HG02870 (cell line): Measurements from ENCODE around the gene ADH5.
"Not testable (repeated sequence)": the region's sequence is repeated elsewhere in the genome, so short reads cannot be mapped to it uniquely, and the experiment has no call there.

Experiments used
- ATAC-seq: cut with Tn5 transposase; IDR thresholded peaks from one replicate; pipeline ENCODE4 v1.9.1; 2021; ENCODE audit warnings: mild to moderate bottlenecking, moderate library complexity; ENCODE audit not compliant: unreplicated experiment

Gene ADH5

DNA sequence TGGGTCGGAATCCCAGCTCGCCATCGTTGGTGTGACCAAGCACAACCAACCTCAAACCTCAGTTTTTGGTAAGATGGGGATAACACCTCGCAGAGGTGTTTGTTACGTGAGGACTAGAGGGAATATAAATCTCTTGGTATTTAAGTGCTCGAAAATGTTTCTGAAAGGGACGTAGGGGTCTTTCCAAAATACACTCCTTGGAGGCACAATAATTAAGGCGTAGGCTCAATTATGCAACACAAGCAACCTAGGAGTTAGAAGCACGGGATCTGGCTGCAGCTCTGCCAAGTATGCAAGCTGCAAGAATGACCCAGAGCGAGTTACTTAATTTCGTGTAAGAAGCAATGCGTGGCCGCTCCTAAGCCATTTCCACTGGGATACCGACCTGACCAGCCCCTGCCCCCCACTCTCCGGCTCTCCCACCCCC lies 552 bp downstream of the ADH5 start:
- peak; percentile 22 for ATAC-seq

DNA sequence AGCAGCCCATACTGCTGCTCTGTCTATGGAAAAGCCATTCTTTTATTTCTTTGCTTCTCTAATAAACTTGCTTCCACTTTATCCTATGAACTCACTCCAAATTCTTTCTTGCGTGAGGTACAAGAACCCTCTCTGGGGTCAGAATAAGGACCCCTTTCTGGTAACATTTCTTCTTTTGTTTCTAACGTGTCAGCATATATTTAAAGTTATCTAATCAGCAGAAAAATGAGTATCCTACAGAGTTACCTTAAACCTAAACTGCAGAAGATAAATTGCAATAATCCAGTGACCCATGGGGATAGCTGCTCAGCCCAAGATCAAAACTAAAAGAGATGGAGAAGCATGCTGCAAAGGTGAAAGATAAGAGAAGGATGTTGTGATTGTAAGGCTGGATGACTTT lies 4.0 kb downstream of the ADH5 start:
- ATAC-seq, result no peak

DNA sequence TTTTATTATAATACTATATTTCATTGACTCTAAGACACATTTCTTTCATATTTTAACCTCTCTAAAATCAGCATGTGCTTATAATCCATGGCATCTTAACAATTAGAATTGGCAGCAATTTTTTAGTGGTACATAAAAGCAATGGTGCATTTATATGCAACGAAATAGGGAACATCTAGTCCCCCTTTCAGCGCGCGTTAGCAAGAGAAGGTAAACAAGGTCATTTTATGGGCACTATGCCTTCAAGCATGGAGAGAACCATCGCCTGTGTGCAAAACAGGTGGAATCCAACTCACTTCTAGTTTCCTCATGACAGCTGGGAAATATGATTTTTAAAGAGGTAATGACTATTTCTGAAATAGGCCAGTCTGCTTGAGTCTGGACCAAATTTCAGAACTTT lies 6.4 kb downstream of the ADH5 start:
- no peak for ATAC-seq

DNA sequence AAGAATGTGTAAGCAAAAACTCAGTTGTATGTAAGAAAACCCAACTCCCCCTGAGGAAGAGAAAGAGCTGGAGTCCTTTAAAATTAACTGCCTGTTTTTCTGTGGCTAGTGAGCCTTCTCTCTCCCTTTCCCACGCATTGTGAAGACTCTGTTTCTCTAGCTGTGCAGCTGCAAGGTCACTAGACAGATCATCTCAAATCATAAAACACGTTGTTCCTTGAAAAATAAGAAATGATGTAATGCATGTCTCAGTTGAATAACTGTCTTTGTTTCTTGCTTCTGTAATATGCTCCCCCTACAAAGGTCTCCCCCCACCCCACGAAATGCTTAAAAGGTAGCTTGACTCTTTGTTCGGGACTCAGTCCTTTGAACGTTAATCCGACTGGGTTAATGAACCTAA lies 7.7 kb downstream of the ADH5 start:
- not testable (repeated sequence) for ATAC-seq

DNA sequence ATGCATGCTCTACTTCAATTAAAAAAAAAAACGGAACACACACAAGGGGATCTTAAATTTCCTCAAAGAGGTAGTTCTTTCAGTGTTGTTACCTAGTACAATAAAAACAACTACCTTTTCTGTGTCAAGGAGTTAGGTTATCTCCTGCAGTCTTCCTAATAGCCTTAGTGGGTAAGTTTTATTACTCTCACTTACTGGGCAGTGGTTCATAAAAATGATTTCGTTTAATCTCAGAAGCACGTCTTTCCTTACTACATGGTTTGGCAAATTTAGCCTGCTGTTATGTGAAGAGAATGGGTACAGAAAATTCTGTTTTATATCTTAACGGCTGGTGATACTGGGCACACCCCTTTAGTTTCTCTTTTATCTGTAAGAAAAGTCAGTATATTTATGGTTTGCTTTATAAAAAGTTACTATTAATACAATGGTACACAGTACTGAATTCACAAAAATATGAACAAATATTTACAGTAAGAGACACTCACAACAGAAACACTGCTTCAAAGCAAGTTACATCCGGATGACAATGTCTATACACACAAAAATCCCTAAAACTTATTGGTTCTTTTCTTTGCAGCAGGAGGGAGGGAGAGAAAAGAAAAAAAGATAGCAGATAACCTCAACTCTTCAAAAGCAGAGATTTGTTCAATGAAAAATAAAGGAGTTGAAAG lies 8.8 kb downstream of the ADH5 start:
- no peak for ATAC-seq

DNA sequence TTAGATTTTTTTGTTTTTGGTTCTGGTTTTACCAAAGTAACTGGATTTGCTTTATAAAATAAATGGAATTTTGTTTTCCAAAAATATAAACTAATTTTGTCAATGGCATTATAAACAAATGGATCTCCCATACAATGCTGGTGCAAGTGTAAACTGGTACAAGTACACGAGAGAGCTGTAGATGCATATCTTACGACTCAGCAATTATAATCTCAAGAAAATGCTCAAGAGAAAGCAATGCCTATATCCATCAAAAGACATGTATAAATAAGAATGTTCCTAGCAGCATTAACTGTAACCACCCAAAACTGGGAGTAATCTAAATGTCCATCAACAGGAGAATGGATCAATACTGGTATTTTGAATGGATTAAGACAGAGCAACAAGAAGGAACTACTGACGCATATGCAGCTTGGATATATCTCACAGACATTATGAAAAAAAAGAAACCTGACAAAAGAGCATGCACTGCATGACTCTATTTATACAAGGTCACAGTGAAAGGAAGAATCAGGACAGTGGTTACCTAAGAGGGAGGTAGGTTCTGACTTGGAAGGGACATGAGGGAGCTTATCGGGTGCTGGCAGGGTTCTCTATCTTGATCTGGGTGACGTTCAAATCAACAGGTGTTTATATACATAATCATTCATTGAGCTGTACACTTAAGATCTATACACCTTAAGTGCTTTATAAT lies 9.5 kb downstream of the ADH5 start:
- ATAC-seq, result no peak

DNA sequence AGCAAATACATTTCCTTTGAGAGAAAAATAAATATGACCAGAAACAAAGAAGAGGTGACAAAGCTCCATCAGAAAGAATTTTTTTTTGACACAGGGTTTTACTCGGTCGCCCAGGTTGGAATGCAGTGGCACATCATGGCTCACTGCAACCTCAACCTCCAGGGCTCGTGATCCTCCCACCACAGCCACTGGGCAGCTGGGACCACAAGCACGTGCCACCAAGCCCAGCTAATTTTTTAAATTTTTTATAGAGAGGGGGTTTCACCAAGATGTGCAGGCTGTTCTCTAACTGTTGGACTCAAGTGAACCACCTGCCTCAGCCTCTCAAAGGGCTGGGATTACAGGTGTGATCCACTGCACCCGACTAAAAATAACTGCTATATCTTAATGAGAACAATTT lies 10.3 kb downstream of the ADH5 start:
- ATAC-seq, result no peak

DNA sequence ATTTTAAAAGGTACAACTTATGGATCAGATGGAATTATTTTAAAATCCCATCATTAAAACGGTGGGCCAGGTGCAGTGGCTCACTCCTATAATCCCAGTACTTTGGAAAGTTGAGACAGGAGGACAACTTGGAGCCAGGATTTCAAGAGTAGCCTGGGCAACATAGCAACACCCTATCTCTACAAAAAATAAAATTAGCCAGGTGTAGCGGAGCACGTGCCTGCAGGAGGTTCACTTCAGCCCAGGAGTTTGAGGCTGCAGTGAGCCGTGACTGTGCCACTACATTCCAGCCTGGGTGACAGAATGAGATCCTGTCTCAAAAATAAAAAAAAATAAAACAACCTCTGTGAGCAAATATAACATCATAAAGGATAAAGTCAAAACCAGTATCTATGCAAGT lies 11.4 kb downstream of the ADH5 start:
- no peak for ATAC-seq

DNA sequence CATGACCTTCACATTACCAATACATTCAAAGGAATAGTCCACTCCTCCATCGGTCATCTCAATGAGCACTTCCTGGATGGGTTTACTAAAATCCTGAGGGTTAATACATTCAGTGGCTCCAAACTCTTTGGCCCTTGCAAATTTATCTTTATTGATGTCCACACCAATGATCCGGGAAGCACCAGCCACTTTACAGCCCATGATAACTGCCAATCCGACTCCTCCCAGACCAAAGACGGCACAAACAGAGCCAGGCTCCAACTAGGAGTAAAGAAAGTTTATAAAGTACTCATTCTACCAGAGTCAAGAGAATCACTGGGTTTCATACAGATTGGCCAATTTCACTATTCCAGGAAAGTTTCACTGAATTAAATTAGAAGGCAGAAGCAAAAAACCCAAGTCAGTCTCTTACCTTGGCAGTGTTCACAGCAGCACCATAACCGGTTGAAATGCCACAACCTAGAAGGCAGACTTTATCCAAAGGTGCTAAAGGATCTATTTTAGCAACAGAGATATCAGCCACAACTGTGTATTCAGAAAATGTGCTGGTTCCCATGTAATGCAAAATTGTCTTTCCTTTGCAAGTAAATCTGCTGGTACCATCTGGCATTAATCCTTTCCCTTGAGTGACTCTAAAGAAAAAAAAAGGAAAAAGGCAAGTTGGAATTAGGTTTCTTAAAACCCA lies 12.2 kb downstream of the ADH5 start:
- ATAC-seq, result no peak

DNA sequence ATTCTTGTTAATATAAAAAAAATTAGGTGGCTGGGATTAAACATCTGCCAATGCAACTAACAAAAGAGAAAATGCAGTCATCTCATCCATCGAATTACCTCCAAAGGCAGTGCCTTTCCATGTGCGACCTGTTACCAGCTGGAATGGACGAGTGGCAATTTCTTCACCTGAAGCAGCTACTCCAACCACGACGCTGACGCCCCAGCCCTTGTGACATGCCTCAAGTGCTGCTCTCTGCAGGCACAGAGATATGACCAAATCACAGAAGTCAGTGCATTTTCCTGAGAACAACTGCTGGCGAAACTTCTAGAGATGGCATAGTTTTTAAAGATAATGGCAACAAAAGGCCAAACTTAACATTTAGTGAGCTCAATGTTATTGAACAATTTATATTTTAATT lies 13.8 kb downstream of the ADH5 start:
- no peak for ATAC-seq

DNA sequence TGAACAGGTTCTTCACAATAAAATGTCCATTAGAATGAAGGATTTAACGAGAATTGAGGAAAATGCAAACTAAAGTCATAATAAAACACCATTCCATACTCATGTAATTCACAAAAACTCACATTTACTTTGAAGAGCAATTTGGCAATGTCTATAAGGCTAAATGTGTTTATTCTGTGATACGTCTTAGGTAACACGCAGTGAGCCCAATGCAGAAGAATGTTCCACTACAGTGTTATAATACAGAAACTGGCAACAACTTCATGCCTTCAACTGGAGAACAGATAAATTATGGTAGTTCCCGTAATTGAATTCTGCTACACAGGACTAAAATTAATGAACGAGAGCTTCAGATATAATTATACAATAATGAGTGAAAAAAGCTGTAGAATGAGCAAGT lies 17.4 kb downstream of the ADH5 start:
- ATAC-seq, result no peak

DNA sequence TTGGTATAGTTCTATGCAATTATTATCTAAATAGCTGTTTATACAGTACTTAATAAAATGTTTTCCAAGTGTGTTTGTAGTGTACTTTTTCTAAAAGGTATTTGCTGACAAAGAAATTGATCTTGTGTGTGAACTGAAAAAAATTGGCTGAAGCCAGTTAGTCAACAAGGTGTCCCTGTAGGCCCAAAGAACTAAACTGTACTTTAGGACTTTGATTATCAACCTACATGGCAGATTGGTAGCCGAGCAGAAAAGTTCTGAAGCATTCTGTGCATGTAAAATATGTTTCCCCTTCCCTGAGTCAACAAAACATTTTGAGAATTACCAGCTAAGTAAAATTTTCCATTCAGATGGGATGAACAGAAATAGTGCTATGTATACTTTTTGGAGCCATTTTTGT lies 21.0 kb downstream of the ADH5 start:
- no peak for ATAC-seq

DNA sequence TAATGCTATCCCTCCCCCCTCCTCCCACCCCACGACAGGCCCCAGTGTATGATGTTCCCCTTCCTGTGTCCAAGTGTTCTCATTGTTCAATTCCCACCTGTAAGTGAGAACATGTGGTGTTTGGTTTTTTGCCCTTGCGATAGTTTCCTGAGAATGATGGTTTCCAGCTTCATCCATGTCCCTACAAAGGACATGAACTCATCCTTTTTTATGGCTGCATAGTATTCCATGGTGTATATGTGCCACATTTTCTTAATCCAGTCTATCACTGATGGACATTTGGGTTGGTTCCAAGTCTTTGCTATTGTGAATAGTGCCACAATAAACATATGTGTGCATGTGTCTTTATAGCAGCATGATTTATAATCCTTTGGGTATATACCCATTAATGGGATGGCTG lies 23.1 kb downstream of the ADH5 start:
- ATAC-seq, result not testable (repeated sequence)

DNA sequence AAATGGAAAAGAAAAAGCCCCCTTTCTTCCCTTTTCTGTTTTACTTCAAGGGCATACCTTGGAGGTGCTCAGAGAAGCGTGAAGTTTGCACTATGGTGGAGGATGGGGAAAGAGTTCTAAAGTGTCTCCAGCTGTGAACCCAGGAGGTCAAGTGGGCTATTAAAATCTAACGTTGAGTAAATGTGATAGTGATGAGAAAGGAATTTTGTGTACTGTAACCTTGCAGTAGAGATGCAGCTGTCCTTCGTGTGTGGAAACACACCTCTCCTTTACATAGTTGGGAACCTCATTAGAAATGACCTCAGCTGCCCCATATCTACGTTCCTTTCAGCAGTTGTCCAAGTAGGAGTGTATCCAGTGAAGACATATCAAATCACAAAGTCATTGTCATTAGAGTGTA lies 26.5 kb downstream of the ADH5 start:
- peak; percentile 41 for ATAC-seq

DNA sequence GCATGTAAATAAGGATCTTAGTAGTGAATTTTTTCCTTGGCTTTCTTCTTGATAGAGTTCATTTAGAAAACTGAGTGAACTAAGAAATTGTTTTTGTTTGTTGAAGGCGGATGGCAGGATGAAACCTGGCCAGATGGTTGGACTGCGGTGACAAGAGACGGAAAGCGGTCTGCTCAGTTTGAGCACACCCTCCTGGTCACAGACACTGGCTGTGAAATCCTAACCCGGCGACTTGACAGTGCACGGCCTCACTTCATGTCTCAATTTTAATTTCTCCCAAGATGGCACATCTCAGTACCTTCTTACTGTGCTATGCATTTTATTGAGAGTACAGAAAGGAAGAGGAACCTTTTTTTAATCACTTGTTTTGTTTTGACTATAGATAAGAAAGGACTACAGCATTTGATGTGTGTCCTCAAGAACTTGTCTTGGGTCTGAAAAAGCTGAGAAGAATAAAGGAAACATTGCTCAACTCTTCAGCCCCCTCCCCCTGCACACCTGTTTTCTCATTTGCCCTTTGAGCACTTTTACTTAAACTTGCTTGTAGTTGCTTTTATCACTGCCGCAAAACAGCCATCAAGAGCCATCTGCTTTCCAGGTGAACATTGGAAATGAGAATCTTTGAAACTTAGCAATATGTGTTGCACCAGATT lies 27.4 kb downstream of the ADH5 start:
- ATAC-seq, result no peak

DNA sequence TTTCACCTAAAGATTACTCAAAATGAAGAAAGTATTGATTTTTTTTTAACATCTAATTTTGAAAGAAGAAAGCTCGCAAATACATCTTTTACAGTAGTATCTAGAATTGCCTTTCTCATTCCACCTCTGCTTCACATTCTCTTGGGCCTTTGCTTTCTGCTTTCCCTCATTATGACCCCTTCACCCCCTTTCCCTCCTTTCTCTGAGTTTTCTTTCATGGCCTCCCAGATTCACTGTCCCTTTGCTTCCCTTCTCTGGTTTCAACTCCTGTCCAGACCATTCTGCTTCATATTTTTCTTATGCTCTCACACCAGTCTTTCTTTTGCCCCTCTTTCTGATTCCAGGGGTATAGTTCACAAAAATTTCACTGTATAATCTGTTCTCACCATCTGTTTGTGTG lies 29.0 kb downstream of the ADH5 start:
- ATAC-seq, result no peak

DNA sequence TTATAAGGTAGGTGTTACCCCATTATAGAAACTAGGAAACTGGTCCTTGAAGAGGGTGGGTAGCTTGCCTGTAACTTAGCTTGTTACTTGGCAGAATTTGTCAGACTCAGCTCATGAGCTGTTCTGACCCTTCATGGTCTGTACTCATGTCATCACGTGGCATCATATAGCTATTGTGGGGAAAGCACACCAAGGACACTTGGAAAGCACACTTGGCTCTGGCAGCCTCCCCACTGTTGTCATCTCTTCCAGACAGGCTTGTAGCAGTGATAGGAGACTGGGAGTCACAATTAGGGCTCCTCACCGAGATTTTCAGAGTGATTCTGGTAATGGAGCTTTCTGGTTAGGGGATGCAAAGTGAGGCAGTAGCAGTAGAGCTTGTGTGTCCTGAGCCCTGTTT lies 30.4 kb downstream of the ADH5 start:
- ATAC-seq, result no peak

DNA sequence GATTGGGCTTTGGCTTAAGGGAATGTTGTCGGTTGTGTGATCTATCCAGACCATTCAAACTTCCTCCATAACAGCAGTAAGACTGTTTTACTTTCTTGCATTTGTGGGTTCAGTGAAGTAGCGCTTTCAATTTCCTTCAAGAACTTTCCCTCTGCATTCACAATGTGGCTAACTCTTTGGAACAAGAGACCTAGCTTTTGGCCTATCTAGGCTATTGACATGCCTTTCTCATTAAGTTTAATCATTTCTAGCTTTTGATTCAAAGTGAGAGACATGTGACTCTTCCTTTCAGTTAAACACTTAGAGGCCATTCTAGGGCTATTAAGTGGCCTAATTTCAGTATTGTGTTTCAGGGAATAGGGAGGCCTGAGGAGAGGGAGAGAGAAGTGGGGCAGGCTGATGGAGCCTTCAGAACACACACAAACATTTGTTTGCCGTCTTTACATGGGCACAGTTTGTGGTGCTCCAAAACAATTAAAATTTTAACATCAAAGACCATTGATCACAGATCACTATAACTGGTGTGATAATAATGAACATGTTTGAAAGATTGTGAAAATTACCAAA lies 34.1 kb downstream of the ADH5 start:
- ATAC-seq, result peak; percentile 54

DNA sequence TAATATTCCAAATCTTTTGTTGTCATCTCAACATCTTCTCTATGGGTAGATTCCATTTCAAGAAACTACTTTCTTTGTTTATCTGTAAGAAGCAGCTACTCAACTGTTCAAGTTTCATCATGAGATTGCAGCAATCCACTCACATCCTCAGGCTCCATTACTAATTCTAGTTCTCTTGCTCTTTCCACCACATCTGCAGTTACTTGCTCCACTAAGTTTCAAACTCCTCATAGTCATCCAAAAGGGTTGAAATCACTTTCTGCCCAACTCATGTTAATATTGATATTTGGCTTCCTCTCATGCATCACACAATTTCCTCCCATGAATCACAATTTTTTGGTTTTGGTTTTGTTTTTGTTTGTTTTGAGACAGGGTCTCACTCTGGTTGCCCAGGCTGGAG lies 35.7 kb downstream of the ADH5 start:
- no peak for ATAC-seq

DNA sequence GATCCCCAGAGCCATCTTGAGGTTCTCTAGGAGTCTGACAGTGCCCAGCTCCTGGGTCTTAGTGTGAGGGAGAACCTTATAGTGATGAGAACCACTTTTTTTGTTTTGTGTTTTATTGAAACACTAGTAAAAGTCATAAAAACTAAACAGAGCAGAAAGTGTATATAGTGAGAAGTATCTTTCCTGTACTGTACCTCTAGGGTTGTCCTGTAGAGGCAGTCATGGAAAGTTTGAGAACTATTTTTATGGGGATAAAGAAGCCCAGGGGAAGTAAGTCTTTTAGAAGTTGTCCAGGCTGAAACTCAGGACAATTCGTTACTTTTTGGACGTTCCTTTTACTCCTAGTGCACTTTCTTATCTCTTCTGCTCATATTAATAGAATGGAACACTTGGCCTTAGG lies 40.9 kb downstream of the ADH5 start:
- no peak for ATAC-seq

DNA sequence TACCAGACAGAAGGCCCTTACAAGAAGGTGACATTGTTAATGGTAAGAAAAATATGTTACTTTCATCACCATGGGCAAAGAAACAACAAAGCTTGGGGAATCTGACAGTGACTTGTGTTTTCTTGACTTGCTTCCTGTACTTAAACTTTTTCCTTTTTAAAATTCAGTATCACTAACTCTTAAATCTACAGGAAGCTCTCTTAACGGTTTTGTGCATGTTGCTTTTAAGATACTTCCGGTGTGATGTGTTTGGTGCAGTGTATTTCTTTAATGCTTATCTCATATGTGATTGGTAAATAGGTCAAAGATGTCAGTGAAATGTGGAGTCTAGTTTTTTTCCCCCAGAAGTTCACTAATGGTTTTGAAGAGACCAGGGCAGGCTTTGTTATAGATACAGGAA lies 45.2 kb downstream of the ADH5 start:
- no peak for ATAC-seq
